Mononuclear cell (primary cell): ENCODE results near the gene HDGFL2. TPM values are rescaled to one million over a fixed set of nuclear protein-coding genes. Genes with fewer than 3 reads are reported as not detected.

Experiments used
- H3K27me3 ChIP-seq: 2 replicates; pipeline ENCODE4 v1.6.0; 2011; ENCODE audit warnings: low read length, control low read depth; ENCODE audit not compliant: insufficient read depth
- H3K4me1 ChIP-seq: 2 replicates; pipeline ENCODE4 v1.5.1; 2011; ENCODE audit warnings: mild to moderate bottlenecking, low read length, control low read depth; ENCODE audit not compliant: insufficient read depth
- H3K4me3 ChIP-seq: 2 replicates; pipeline ENCODE4 v1.5.1; 2011; ENCODE audit warnings: mild to moderate bottlenecking, low read length, moderate library complexity
- H3K9me3 ChIP-seq: 2 replicates; pipeline ENCODE4 v1.5.1; 2011; ENCODE audit warnings: low read depth, mild to moderate bottlenecking, control low read depth, low read length
- total RNA-seq: library from RNA; depleted of rRNA; stranded (reverse); fragments of >200 nt; gene quantifications from one replicate; pipeline ENCODE4 v1.2.3, GENCODE V29; 2012

HDGFL2 gene
- total RNA-seq, 1 donor: 13.2 TPM

GRCh38 chr19:4441994-4442818 lies 29.9 kb upstream of the HDGFL2 start:
- Histone ChIP-seq H3K9me3 (no peaks in the 10 kb centered on the region), H3K27me3 (no peaks in the 10 kb centered on the region), H3K4me3 (no peak overlapping the region), H3K4me1 (no peaks in the 10 kb centered on the region)

GRCh38 chr19:4442819-4443146 lies 29.3 kb upstream of the HDGFL2 start:
- no peak overlapping the region for H3K4me3 ChIP-seq

GRCh38 chr19:4443188-4443587 lies 28.9 kb upstream of the HDGFL2 start:
- H3K4me1 ChIP-seq: no peaks in the 10 kb centered on the region
- no peaks in the 10 kb centered on the region for H3K27me3 ChIP-seq
- H3K9me3 ChIP-seq: no peaks in the 10 kb centered on the region
- H3K4me3 ChIP-seq: no peak overlapping the region

More at GRCh38 chr19:4442819-4443146, 29.3 kb upstream of the HDGFL2 start:
- Histone ChIP-seq H3K27me3 (no peaks in the 10 kb centered on the region), H3K4me1 (no peaks in the 10 kb centered on the region), H3K9me3 (no peaks in the 10 kb centered on the region)

- Histone ChIP-seq H3K4me3 (no peak overlapping the region), H3K4me1 (no peaks in the 10 kb centered on the region)
These were observed 27.9 kb upstream of the HDGFL2 start for GRCh38 chr19:4443966-4444764.

GRCh38 chr19:4444765-4445741 lies 27.0 kb upstream of the HDGFL2 start:
- Histone ChIP-seq H3K4me3 (no peak overlapping the region), H3K27me3 (no peaks in the 10 kb centered on the region)

More at GRCh38 chr19:4443966-4444764, 27.9 kb upstream of the HDGFL2 start:
- H3K27me3 ChIP-seq: no peaks in the 10 kb centered on the region
- H3K9me3 ChIP-seq: no peaks in the 10 kb centered on the region

GRCh38 chr19:4445963-4446703 lies 26.0 kb upstream of the HDGFL2 start:
- Histone ChIP-seq H3K9me3 (no peaks in the 10 kb centered on the region), H3K4me1 (no peaks in the 10 kb centered on the region), H3K4me3 (no peak overlapping the region), H3K27me3 (no peaks in the 10 kb centered on the region)

More at GRCh38 chr19:4444765-4445741, 27.0 kb upstream of the HDGFL2 start:
- no peaks in the 10 kb centered on the region for H3K4me1 ChIP-seq
- no peaks in the 10 kb centered on the region for H3K9me3 ChIP-seq

- H3K4me3 ChIP-seq: no peak overlapping the region
These were observed 25.3 kb upstream of the HDGFL2 start for GRCh38 chr19:4446704-4447200.

GRCh38 chr19:4447327-4448146 lies 24.6 kb upstream of the HDGFL2 start:
- Histone ChIP-seq H3K4me3 (no peak overlapping the region), H3K9me3 (no peaks in the 10 kb centered on the region), H3K4me1 (no peaks in the 10 kb centered on the region), H3K27me3 (no peaks in the 10 kb centered on the region)

More at GRCh38 chr19:4446704-4447200, 25.3 kb upstream of the HDGFL2 start:
- Histone ChIP-seq H3K9me3 (no peaks in the 10 kb centered on the region), H3K4me1 (no peaks in the 10 kb centered on the region), H3K27me3 (no peaks in the 10 kb centered on the region)

- Histone ChIP-seq H3K27me3 (no peaks in the 10 kb centered on the region), H3K9me3 (no peaks in the 10 kb centered on the region), H3K4me3 (no peak overlapping the region), H3K4me1 (no peaks in the 10 kb centered on the region)
These were observed 23.7 kb upstream of the HDGFL2 start for GRCh38 chr19:4448147-4448985.

GRCh38 chr19:4449022-4449638 lies 23.0 kb upstream of the HDGFL2 start:
- Histone ChIP-seq H3K9me3 (no peaks in the 10 kb centered on the region), H3K4me3 (no peak overlapping the region), H3K4me1 (no peaks in the 10 kb centered on the region), H3K27me3 (no peaks in the 10 kb centered on the region)

- no peaks in the 10 kb centered on the region for H3K4me1 ChIP-seq
- no peaks in the 10 kb centered on the region for H3K9me3 ChIP-seq
- H3K4me3 ChIP-seq: no peak overlapping the region
- no peaks in the 10 kb centered on the region for H3K27me3 ChIP-seq
These were observed 22.5 kb upstream of the HDGFL2 start for GRCh38 chr19:4449639-4450028.

- Histone ChIP-seq H3K4me1 (peaks cover 13% of the 10 kb centered on the region), H3K9me3 (no peaks in the 10 kb centered on the region), H3K4me3 (no peak overlapping the region), H3K27me3 (no peaks in the 10 kb centered on the region)
These were observed 19.7 kb upstream of the HDGFL2 start for GRCh38 chr19:4452230-4452990.
